K562 (cell line): Measurements from ENCODE around the gene GNRHR. TPM values are rescaled to one million over a fixed set of nuclear protein-coding genes. Genes with fewer than 3 reads are reported as not detected.

Experiments used
- BACH1 ChIP-seq: fragments of 200-800 bp; sonication (Bioruptor generic); IDR thresholded peaks from 2 replicates; pipeline ENCODE4 v1.6.1; 2016; ENCODE audit warnings: missing genetic modification characterization, missing compliant biosample characterization
- ELF1 ChIP-seq: fragments of 200-800 bp; sonication (Bioruptor generic); IDR thresholded peaks from 2 replicates; pipeline ENCODE4 v1.6.1; 2016; ENCODE audit warnings: missing genetic modification characterization, missing compliant biosample characterization
- FUS ChIP-seq: fragments of 200-400 bp; formaldehyde crosslinking; optimal IDR thresholded peaks from 2 replicates; pipeline ENCODE3; 2017; ENCODE audit warnings: low read depth, low read length
- GATA2 ChIP-seq: sonication (generic); formaldehyde crosslinking; IDR thresholded peaks from 2 replicates; pipeline ENCODE4 v1.4.0; 2020; ENCODE audit warnings: mild to moderate bottlenecking, missing genetic modification reagents
- MAFF ChIP-seq: IDR thresholded peaks from 2 replicates; pipeline ENCODE4 v1.6.1; 2012; ENCODE audit warnings: low read length, improper control_type of control experiment
- MAFK ChIP-seq: IDR thresholded peaks from 2 replicates; pipeline ENCODE4 v1.6.1; 2011; ENCODE audit warnings: low read length, improper control_type of control experiment
- MEIS2 ChIP-seq: fragments of 450-650 bp; IDR thresholded peaks from 2 replicates; pipeline ENCODE4 v1.6.1; 2014; ENCODE audit warnings: mild to moderate bottlenecking; ENCODE audit not compliant: partially characterized antibody
- NFE2 ChIP-seq: IDR thresholded peaks from 2 replicates; pipeline ENCODE4 v1.6.1; 2014; ENCODE audit warnings: antibody characterized with exemption, low read depth
- SMAD3 ChIP-seq: fragments of 450-650 bp; formaldehyde crosslinking; conservative IDR thresholded peaks from 2 replicates; pipeline ENCODE4 v1.4.0; 2020; ENCODE audit warnings: mild to moderate bottlenecking
- TRIM28 ChIP-seq: fragments of 450-650 bp; IDR thresholded peaks from 2 replicates; pipeline ENCODE4 v1.6.1; 2017
- ZNF318 ChIP-seq, 2 experiments: fragments of 450-650 bp; IDR thresholded peaks; 2 replicates each; pipeline ENCODE4 v1.6.1; 2016; ENCODE audit warnings: mild to moderate bottlenecking in 2 of 2, borderline replicate concordance in 1 of 2, low read depth in 1 of 2, moderate library complexity in 1 of 2
- ZNF644 ChIP-seq: fragments of 200-800 bp; sonication (Bioruptor generic); IDR thresholded peaks from 2 replicates; pipeline ENCODE4 v1.6.1; 2016; ENCODE audit warnings: low read depth, missing genetic modification characterization, missing compliant biosample characterization
- polyA plus RNA-seq, 8 experiments: library from polyadenylated mRNA; depleted of rRNA in 4 of 8; stranded (reverse) in 5 of 8; unstranded in 3 of 8; fragments of >200 nt; fragmentation: Nextera tagmentation in 2 of 8; fragmentation: Illumina TruSeq in 1 of 8; extraction: Ambion mirVana in 2 of 8; extraction: Trizol in 1 of 8; gene quantifications; 2 replicates each; pipeline versions ENCODE4 v1.2.1 to v1.2.3, GENCODE V29; 2011 to 2014; ENCODE audit warnings: inconsistent platforms in 1 of 8, missing spikeins in 1 of 8
- total RNA-seq, 7 experiments: library from RNA; depleted of rRNA in 6 of 7; stranded (reverse); fragments of >200 nt in 6 of 7; fragmentation: Illumina TruSeq in 2 of 7; extraction: Trizol in 2 of 7; gene quantifications; 2 replicates each; pipeline versions ENCODE4 v1.2.1 to v1.2.3, GENCODE V29; 2011 to 2021; ENCODE audit warnings: low replicate concordance in 1 of 7
- TF ChIP-seq, protein P1 (sequence below), 2 experiments: fragments of 450-650 bp; IDR thresholded peaks; 2 replicates each; pipeline ENCODE4 v1.6.1; 2018; ENCODE audit warnings: mild to moderate bottlenecking in 2 of 2, low read depth in 1 of 2; ENCODE audit not compliant: partially characterized antibody in 2 of 2
- TF ChIP-seq, protein P2 (sequence below): sonication (generic); formaldehyde crosslinking; IDR thresholded peaks from 2 replicates; pipeline ENCODE4 v1.8.0; 2022; ENCODE audit warnings: mild to moderate bottlenecking, missing genetic modification reagents

The GNRHR gene
- total and polyA plus RNA-seq, 9 of the 15 experiments (the other 6 are each of a cell fraction or from before 2014, with no cell fraction given) = 0.06 to 0.13 TPM; not detected in 7

DNA sequence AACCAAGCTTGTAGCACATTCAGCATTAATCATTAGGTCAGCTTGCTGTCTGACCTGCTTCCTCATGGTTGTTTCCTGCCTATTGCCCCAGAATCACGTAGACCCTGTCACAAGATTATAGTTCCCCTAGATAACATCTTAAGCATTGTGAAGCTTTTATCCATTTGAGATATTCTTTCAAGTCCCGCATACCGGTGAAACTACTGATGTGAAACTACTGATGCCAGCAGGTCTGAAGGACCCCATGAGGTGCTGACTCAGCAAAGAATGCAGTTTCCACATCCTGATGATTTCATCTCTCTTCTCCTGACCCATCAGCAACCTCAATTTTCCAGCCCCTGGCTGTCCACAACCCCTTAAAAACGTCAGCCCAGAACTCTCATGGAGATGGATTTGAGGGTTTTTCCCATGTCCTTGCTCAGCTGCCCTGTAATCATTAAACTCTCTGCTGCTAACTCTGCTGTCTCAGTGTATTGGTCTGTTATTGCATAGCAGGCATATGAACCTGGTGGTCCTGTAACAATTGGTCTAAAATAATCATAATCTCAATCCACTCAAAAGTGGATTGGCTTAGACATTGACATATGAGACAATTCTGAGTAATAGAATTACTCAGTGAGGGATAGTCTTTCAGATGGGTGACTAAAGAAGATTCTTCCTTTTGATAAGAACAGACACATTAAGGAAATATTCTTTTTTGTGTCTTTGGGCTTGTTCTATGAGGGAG is 26.9 kb downstream of the GNRHR start (continued):
- no peak for TF ChIP-seq ZNF644 (tag)
- 0 out of 2 replicates have a peak, but pooled peaks have one; percentile 19 for TF ChIP-seq GATA2 (CRISPR knock-in tag)
- peak; percentile 38; the same call in 1 of the 2 replicates for TF ChIP-seq BACH1 (tag)
- peak; percentile 49; the same call in 1 of the 2 replicates for TF ChIP-seq NFE2
- TF ChIP-seq, protein P1, sequence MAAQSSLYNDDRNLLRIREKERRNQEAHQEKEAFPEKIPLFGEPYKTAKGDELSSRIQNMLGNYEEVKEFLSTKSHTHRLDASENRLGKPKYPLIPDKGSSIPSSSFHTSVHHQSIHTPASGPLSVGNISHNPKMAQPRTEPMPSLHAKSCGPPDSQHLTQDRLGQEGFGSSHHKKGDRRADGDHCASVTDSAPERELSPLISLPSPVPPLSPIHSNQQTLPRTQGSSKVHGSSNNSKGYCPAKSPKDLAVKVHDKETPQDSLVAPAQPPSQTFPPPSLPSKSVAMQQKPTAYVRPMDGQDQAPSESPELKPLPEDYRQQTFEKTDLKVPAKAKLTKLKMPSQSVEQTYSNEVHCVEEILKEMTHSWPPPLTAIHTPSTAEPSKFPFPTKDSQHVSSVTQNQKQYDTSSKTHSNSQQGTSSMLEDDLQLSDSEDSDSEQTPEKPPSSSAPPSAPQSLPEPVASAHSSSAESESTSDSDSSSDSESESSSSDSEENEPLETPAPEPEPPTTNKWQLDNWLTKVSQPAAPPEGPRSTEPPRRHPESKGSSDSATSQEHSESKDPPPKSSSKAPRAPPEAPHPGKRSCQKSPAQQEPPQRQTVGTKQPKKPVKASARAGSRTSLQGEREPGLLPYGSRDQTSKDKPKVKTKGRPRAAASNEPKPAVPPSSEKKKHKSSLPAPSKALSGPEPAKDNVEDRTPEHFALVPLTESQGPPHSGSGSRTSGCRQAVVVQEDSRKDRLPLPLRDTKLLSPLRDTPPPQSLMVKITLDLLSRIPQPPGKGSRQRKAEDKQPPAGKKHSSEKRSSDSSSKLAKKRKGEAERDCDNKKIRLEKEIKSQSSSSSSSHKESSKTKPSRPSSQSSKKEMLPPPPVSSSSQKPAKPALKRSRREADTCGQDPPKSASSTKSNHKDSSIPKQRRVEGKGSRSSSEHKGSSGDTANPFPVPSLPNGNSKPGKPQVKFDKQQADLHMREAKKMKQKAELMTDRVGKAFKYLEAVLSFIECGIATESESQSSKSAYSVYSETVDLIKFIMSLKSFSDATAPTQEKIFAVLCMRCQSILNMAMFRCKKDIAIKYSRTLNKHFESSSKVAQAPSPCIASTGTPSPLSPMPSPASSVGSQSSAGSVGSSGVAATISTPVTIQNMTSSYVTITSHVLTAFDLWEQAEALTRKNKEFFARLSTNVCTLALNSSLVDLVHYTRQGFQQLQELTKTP (IDR thresholded peaks at IDR 0.05; ENCODE audit: low read depth in 1 of 2, partially characterized antibody in 2 of 2) = no peak
- TF ChIP-seq MEIS2 = peak; percentile 53
- no peak for TF ChIP-seq FUS
- peak; percentile 72; the same call in 1 of the 2 replicates for TF ChIP-seq TRIM28
- TF ChIP-seq MAFK = peak; percentile 99
- TF ChIP-seq MAFF = peak; percentile 98
- TF ChIP-seq, protein P2, sequence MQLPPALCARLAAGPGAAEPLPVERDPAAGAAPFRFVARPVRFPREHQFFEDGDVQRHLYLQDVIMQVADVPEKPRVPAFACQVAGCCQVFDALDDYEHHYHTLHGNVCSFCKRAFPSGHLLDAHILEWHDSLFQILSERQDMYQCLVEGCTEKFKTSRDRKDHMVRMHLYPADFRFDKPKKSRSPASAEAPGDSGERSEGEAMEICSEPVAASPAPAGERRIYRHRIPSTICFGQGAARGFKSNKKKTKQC (CRISPR knock-in tag) = no peak
- TF ChIP-seq SMAD3 (CRISPR knock-in tag) = no peak
- TF ChIP-seq ELF1 (tag) = no peak
- peak in 1 of 2 experiments; percentile 22; a peak in 1 of 4 replicates for TF ChIP-seq ZNF318 (IDR thresholded peaks at IDR 0.05; ENCODE audit: borderline replicate concordance in 1 of 2, low read depth in 1 of 2)
